GM19395 (cell line): ENCODE data around the gene EDAR.

ENCODE experiments used
- ATAC-seq: cut with Tn5 transposase; IDR thresholded peaks from one replicate; pipeline ENCODE4 v1.9.1; 2021; ENCODE audit warnings: mild to moderate bottlenecking, moderate library complexity; ENCODE audit not compliant: unreplicated experiment

Gene EDAR

GRCh38 chr2:108870069-108870644, 118.9 kb downstream of the EDAR start:
- no peak for ATAC-seq

- no peak for ATAC-seq
Observed at GRCh38 chr2:108869542-108869941, 119.5 kb downstream of the EDAR start.

- no peak for ATAC-seq
Observed at GRCh38 chr2:108868911-108869310, 120.1 kb downstream of the EDAR start.

- ATAC-seq: no peak
Observed at GRCh38 chr2:108866041-108866440, 123.0 kb downstream of the EDAR start.

- ATAC-seq: no peak
Observed at GRCh38 chr2:108858894-108859293, 130.1 kb downstream of the EDAR start.

- ATAC-seq: no peak
Observed at GRCh38 chr2:108855194-108855593, 133.8 kb downstream of the EDAR start.

- ATAC-seq: no peak
Observed at GRCh38 chr2:108854484-108854883, 134.5 kb downstream of the EDAR start.

- no peak for ATAC-seq
Observed at GRCh38 chr2:108853421-108853820, 135.6 kb downstream of the EDAR start.

GRCh38 chr2:108852375-108852774, 136.6 kb downstream of the EDAR start:
- ATAC-seq: no peak

GRCh38 chr2:108847000-108847399, 142.0 kb downstream of the EDAR start:
- no peak for ATAC-seq

GRCh38 chr2:108845923-108846322, 143.1 kb downstream of the EDAR start:
- no peak for ATAC-seq
